SIG-M5 treated with dmso at 0.1 percent for 504 hours (cell line): ENCODE measurements around the gene OPRM1.

Source experiments
- DNase-seq: peaks from one replicate; lab custom pipeline; 2025; ENCODE audit not compliant: unreplicated experiment; lab: John Stamatoyannopoulos, UW

OPRM1 gene

DNA sequence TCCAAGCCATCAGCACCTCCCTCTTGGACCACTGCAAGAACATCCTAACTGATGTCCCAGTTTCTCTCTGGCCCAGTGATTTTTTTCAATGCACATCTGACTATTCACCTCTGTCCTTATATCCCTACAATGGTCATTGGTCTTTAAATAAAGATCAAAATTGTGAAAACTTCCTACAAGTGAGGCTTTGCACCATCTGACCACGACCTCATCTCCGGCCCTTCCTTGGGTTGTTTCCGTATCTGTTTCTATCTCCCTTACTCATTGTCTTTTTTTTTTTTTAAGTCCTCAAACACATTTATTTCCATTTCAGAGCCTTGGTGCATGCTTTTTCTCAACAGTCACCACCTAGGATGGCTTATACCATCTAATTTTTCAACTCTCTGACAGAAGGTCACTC lies 229.4 kb downstream of the OPRM1 start:
- no peak for DNase-seq

DNA sequence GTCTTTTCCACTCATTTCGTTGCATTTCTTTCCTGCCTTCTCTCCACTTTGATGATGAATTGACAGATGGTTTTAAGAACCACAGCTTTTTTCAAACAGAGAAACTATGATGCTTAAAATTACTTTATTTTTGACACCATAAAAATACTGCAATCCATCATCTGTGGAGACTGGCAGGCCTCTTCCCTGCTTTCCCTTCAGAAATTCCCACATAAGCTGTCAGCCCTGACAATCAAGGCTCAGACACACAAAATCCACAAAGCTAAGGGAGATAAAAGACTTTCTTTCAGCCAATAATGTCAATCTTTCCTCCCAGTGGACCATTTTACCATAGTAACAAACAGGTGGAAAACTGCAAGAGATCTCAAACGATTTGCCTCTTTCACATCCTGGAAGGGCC lies 235.1 kb downstream of the OPRM1 start:
- no peak for DNase-seq

DNA sequence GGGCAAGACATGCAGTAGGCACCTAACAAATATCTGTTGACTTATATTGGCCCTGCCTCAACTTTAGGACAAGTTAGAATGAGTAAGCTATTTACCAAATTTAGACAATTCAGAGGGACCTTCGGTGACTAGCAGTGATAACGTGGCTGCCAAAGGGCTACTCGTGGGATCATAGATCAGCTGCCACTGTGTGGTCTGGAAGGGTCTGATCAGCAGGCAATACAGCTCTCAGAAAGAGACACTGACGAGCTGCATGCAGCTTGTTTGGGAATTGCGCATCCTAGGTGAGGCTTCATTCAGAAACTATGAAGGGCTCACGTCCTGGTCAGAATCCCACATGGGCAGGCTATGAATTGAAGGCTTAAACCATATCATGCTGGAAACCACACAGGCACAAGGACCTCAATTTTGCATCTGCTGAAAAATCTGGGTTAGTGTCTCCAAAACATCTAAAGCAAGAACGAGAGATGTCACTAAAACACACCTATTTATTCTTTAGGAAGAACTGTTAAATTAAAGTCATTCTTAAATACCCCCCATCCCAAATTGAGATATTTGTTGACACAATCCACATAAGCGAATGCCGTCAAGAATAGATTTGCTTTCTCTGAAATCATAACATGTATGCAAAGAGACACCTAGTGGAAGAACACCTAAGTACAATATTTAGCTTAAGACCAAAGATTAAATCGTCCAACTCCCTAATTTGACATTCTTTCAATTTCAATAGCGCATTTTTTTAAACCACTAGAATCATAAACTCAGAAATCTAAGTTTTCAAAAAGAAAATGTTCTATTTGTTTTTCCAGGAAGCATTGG lies 238.0 kb downstream of the OPRM1 start:
- peak; percentile 48 for DNase-seq

DNA sequence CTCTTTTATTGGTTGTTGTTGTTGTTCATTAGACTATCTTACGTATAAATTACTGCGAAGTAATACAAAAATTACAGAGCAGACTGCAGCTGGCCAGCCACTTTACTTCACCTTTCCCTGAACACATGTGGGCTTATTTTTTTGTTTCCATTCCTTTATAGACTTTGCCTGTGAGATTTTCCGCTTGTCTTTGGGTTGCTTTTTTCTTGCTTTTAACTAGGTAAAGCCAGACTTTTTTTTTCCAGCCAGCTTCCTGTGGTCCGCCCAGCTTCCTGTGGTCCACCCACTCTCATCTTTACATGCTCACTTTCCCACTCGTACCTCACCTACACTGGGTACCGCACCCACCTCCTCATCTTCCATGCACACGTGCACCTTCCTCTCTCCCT lies 238.6 kb downstream of the OPRM1 start:
- no peak for DNase-seq

DNA sequence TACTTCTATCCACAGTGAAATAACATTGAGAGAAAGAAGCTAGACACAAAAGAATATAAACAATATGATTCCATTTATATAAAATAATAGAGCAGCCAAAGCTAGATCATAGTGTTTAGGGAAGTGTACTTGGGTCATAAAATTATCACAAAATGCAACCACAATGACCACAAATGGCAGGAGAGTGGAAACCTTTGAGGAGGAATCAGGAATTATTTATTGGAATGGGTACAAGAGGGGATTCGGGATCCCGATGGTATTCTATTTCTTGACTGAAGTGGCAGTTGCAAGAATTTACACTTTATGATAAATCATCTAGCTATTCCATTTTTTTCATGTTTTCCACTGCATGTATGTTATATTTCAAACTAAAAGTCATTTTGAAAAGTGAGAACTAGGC lies 241.5 kb downstream of the OPRM1 start:
- no peak for DNase-seq

DNA sequence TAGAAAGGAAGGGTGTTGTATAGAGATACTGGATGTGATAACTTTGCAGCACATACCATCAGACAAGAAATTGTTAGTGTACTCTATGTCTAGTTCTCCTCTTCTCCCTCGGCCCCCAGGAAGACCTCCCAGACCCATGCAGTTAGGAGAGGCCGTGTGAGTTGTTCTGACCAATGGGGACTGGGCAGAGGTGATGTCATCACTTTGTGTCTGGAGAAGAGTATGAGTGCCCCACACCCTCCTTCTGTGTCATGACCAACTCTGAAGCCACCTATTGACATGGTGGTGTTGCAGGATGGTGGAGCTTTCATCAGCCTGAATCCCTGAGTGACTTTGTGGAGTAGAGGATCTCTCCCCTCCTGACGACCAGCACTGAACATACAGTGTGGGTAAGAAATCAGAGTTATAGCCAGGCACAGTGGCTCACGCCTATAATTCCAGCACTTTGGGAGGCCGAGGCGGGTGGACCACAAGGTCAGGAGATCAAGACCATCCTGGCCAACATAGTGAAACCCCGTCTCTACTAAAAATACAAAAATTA lies 245.3 kb downstream of the OPRM1 start:
- no peak for DNase-seq

DNA sequence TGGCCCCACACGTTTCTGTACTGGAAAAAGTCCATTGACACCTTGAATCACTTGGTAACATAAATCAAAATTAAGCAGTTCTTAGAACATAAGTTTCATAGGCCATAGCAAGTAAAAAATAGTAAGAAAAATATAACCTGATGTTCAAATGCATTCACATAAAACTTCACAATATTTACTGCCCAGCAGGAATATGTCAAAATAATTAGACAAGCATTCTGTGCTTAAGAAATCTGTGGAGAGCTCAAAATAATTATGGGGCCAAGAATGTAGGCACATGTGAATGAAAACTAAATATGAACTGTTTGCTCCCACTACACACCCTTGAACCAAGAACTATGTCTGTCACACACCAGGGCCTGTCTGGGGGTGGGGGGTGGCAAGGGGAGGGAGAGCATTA lies 246.8 kb downstream of the OPRM1 start:
- DNase-seq = no peak

DNA sequence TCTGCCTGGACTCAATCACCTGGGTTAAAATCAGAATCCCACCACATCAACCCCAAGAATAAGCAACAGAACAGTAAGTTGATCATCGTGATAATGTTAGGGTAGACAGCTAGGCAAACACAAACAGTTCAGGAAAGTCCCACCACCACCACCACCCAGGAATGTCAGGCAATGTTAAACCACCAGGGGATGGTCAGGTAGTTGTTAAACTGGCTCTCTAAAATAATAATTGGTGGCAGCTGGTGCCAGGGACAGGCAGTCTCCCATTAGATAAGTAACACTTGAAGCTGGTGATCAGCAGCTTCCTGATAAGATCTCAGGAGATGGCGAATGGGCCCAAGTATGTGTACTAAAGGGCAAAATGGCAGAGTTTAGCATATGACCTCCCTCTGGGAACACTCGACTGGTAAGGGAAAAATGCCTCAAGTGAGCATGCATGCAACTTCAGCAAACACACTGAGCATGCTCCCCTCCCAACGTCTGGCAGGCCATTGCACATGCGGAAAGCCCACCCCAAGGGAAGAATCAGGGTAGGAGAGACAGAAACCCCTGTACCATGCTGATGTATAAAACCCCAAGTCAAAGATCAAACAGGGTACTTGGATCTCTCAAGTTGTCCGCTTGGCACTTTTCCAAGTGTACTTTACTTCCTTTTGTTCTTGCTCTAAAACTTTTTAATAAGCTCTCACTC lies 250.9 kb downstream of the OPRM1 start:
- DNase-seq = no peak

DNA sequence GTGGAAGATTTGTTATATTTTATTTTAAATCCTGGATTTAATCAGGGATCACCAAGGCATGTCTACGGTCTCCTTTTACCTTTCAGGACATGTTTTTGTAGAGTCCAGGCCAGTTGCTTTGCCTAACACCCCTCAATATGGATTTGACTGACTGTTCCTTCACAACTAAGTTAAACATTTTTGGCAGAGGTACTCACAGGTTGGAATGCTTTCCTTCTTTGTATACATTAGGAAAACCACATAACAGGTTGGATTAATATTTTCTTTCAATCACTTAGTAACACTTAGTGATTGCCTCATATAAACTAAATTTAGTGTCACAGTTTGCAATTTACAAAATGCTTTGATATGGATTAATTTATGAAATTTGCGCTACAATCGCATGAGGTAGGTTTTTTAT lies 253.0 kb downstream of the OPRM1 start:
- DNase-seq = no peak

DNA sequence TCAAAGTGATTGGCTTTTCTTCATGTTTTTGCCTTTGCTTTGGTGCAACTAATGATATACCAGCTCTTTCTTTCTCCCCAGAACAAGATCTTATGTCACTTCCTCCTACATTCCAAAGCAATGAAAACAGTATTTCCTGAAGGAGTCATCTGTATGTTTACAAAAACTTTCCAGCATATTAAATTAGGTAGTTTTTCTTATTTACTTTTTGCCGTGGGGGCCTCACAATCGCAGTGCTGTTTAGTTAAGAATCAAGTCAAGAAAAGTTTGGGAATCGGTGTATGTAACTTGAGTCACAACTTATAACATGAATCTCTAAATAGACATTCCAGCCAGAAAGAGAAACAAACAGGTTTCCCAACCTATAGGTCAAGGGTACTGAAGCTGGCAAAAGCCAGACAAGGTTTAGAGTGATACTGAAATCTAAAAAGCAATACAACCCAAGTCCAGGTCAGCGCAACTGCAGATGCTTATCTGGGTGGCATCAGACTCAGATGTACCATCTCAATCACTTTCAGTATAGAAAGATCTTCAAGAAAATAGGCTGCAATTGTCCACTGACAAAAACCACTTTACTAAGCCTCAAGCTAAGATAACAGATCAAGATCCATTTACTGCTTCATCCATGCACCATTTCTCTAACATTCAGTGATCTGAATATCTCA lies 253.9 kb downstream of the OPRM1 start:
- peak; percentile 37 for DNase-seq

DNA sequence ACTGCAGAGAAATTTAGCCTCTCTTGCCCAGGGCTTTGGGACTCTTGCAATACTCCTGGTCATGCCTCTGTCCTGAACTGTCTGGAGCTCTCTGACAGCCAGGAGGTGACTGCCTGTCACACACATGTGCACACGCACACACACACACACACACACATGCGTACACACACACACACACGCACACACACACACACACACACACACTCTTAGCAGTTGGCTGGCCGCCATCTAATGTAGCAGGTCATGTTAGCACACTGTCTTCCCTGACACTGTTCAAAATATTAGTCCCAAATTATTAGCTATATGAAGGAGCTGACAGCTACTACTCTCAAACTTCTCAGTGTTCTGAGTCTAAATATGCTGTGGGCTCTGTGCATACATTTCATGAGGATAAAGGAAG lies 256.7 kb downstream of the OPRM1 start:
- DNase-seq = no peak
